VCaP (cell line): ENCODE results near the gene TST.

Experiments
- H3K27ac ChIP-seq: fragments of 450-650 bp; 2 replicates; pipeline ENCODE4 v1.5.1; 2017
- TF ChIP-seq, protein P1 (sequence below): fragments of 450-650 bp; conservative IDR thresholded peaks from 2 replicates; pipeline ENCODE4 v1.5.1; 2017; ENCODE audit warnings: mild to moderate bottlenecking, moderate library complexity

TST gene

DNA sequence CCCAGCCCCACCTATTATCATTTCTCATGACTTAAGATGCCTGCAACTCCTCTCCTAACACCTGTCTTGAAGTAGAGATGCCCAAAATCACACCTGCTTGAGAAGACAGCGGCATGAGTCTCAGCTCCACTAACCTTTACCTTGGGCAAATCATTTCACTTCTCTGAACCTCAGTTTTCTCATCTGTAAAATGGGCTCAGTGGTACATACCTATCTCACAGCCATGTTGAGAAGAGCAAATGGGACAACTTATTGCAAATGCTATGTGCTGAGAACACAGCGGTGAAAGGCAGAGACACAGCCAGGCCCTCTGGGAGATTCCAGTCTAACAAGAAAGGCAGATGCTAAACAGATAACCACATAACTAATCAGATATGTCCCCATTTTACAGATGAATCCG, 7.8 kb downstream of the TST start:
- H3K27ac ChIP-seq = no peak overlapping the region
- TF ChIP-seq, protein P1, sequence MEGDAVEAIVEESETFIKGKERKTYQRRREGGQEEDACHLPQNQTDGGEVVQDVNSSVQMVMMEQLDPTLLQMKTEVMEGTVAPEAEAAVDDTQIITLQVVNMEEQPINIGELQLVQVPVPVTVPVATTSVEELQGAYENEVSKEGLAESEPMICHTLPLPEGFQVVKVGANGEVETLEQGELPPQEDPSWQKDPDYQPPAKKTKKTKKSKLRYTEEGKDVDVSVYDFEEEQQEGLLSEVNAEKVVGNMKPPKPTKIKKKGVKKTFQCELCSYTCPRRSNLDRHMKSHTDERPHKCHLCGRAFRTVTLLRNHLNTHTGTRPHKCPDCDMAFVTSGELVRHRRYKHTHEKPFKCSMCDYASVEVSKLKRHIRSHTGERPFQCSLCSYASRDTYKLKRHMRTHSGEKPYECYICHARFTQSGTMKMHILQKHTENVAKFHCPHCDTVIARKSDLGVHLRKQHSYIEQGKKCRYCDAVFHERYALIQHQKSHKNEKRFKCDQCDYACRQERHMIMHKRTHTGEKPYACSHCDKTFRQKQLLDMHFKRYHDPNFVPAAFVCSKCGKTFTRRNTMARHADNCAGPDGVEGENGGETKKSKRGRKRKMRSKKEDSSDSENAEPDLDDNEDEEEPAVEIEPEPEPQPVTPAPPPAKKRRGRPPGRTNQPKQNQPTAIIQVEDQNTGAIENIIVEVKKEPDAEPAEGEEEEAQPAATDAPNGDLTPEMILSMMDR = no peak

GRCh38 chr22:37010976-37011375, 8.3 kb downstream of the TST start:
- no peak overlapping the region for H3K27ac ChIP-seq
- TF ChIP-seq, protein P1 = no peak

DNA sequence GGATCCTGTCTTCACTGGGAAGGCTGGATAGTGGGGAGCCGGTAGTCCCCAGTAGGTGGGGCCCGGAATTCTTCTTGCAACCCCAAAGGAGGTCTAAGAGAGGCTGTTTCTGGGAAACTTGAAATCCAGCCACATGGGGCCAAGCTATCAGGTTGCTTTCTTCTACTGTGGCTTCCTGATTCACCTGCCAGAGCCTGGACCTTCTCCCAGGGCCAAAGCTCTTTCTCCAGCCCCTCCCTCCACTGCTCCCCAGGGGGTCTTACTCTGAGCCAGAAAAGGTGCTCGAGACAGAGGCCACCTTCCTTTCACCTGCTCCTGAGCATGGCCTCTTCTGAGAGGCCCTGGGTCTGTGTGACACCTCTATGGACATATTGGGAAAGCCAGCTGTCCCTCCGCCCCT, 9.1 kb downstream of the TST start:
- TF ChIP-seq, protein P1 = no peak
- no peak overlapping the region for H3K27ac ChIP-seq

DNA sequence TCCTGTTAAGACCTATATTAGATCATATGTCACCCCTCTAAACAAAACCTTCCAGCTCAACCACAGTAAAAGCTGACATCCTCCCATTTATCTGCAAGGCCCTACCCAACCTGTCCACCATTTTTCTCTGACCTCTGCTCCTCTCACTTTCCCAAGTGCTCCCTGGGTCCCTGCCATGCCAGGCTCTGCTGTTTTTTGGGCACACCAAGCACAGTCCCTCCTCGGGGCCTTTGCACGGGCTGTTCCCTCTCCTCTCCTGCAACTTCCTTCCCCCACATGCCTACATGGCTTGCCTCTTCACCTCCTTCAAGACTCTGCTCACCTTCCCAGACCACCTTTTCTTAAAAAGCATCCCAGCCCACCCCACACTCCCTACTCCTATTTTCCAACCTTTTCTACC, 9.8 kb downstream of the TST start:
- TF ChIP-seq, protein P1 = no peak
- H3K27ac ChIP-seq = no peak overlapping the region

DNA sequence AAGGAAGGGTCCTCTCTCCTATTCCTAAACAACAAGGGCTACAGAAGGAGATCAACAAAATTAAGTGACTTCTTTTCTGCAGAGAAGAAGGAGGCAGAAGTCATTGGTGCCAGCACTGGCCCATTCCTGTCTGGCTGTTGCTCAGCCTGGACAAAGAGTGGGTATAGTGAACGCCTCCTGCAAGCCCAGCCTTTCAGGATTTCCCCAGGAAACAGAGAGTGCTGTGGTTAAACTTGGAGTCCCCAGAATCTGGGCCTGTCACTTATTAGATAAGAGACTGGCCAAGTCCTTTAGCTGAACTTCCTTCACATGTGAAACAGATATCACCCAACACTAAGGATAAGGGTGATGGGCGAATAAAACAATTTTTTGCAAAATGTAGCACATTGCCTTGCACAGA, 10.9 kb downstream of the TST start:
- TF ChIP-seq, protein P1 = no peak
- H3K27ac ChIP-seq = no peak overlapping the region

GRCh38 chr22:37007651-37008050, 11.6 kb downstream of the TST start:
- TF ChIP-seq, protein P1 = no peak
- no peak overlapping the region for H3K27ac ChIP-seq

DNA sequence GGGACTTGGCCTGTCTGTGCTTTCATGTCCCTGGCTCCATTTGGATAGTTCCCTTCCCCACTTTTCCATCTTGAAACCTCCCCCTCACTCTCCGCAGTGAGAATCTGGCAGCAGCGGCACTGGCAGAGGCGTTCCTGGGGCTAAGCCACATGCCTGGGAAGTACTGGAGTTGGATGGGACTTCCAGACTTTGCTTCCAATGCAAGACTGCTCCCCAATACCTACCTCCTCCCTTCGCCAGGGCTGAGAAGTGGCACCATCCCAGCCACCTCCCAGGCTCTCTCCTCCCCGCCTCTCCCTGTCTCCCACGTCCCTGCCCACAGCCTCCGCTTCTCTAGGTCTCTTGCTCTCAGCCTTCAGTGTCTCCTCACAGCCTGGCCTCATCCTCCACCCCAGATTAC, 16.6 kb downstream of the TST start:
- no peak overlapping the region for H3K27ac ChIP-seq
- TF ChIP-seq, protein P1 = no peak

- TF ChIP-seq, protein P1 = no peak
- H3K27ac ChIP-seq = no peak overlapping the region
These were observed 17.4 kb downstream of the TST start for GRCh38 chr22:37001826-37002225.
